H1 (cell line): ENCODE measurements around the gene ASPN.

Experiments
- ATF2 ChIP-seq: IDR thresholded peaks from 2 replicates; pipeline ENCODE4 v1.6.1; 2012; ENCODE audit warnings: low read length, inconsistent platforms
- CBX5 ChIP-seq: fragments of 300-800, 300-1000 bp; sonication (generic); IDR thresholded peaks from 2 replicates; pipeline ENCODE4 v1.7.1; 2016; ENCODE audit warnings: antibody characterized with exemption, low read length, low read depth
- CHD1 ChIP-seq: IDR thresholded peaks from 2 replicates; pipeline ENCODE4 v1.6.1; 2012; ENCODE audit warnings: low read depth, low read length, improper control_type of control experiment
- EP300 ChIP-seq, 2 experiments: IDR thresholded peaks; 1 replicate in 1 of 2; 2 replicates in 1 of 2; pipeline ENCODE4 v1.6.1; 2011 to 2012; ENCODE audit warnings: low read depth in 2 of 2, low read length in 2 of 2, mild to moderate bottlenecking in 2 of 2, borderline replicate concordance in 1 of 2, inconsistent platforms in 1 of 2, moderate library complexity in 1 of 2
- KDM4A ChIP-seq: IDR thresholded peaks from one replicate; pipeline ENCODE4 v1.7.1; 2012; ENCODE audit warnings: low read depth, mild to moderate bottlenecking, moderate library complexity, low read length, inconsistent platforms; ENCODE audit not compliant: severe bottlenecking
- MAFK ChIP-seq: IDR thresholded peaks from 2 replicates; pipeline ENCODE4 v1.6.1; 2012; ENCODE audit warnings: low read depth, mild to moderate bottlenecking, improper control_type of control experiment, low read length
- MAX ChIP-seq: IDR thresholded peaks from 2 replicates; pipeline ENCODE4 v1.6.1; 2012; ENCODE audit warnings: inconsistent platforms
- NRF1 ChIP-seq: IDR thresholded peaks from 2 replicates; pipeline ENCODE4 v1.6.1; 2011; ENCODE audit warnings: mild to moderate bottlenecking, low read depth, low read length, improper control_type of control experiment
- POLR2A ChIP-seq, 2 experiments: IDR thresholded peaks; 1 replicate in 1 of 2; 2 replicates in 1 of 2; pipeline ENCODE4 v1.6.1; 2011; ENCODE audit warnings: low read depth in 2 of 2, low read length in 2 of 2, mild to moderate bottlenecking in 2 of 2; ENCODE audit errors: control extremely low read depth in 1 of 2
- RAD21 ChIP-seq, 2 experiments: IDR thresholded peaks in 1 of 2; conservative IDR thresholded peaks in 1 of 2; 2 replicates each; pipeline ENCODE4 v1.6.1; 2011; ENCODE audit warnings: low read depth in 2 of 2, low read length in 2 of 2, improper control_type of control experiment in 1 of 2, inconsistent platforms in 1 of 2, mild to moderate bottlenecking in 1 of 2, moderate library complexity in 1 of 2
- SIX5 ChIP-seq: IDR thresholded peaks from 2 replicates; pipeline ENCODE4 v1.6.1; 2011; ENCODE audit warnings: mild to moderate bottlenecking, low read depth, low read length
- SP1 ChIP-seq: IDR thresholded peaks from 2 replicates; pipeline ENCODE4 v1.6.1; 2011; ENCODE audit warnings: low read depth, low read length
- TCF12 ChIP-seq: IDR thresholded peaks from 2 replicates; pipeline ENCODE4 v1.6.1; 2011; ENCODE audit warnings: low read depth, mild to moderate bottlenecking, low read length
- TF ChIP-seq, protein P1 (sequence below), 3 experiments: IDR thresholded peaks; 1 replicate in 2 of 3; 2 replicates in 1 of 3; pipeline versions ENCODE4 v1.5.1 to v1.6.1; 2011; ENCODE audit warnings: low read length in 3 of 3, mild to moderate bottlenecking in 3 of 3, inconsistent platforms in 2 of 3, low read depth in 1 of 3, moderate library complexity in 1 of 3; ENCODE audit not compliant: insufficient read depth in 1 of 3; ENCODE audit errors: control extremely low read depth in 1 of 3

GRCh38 chr9:92507496-92507895 lies 25.2 kb upstream of the ASPN start:
- TF ChIP-seq CBX5 (no peak), POLR2A (IDR thresholded peaks at IDR 0.05; ENCODE audit: control extremely low read depth in 1 of 2, low read depth in 2 of 2, low read length in 2 of 2) (no peak), NRF1 (no peak), EP300 (IDR thresholded peaks at IDR 0.05; ENCODE audit: borderline replicate concordance in 1 of 2, low read depth in 2 of 2, low read length in 2 of 2) (no peak), KDM4A (no peak), SIX5 (no peak), CHD1 (no peak), SP1 (no peak), MAFK (no peak), MAX (no peak), TCF12 (no peak), ATF2 (no peak), RAD21 (IDR thresholded peaks at IDR 0.05 in 1 of 2, conservative IDR thresholded peaks at IDR 0.05 in 1 of 2; ENCODE audit: low read depth in 2 of 2, low read length in 2 of 2) (no peak)
- TF ChIP-seq, protein P1, sequence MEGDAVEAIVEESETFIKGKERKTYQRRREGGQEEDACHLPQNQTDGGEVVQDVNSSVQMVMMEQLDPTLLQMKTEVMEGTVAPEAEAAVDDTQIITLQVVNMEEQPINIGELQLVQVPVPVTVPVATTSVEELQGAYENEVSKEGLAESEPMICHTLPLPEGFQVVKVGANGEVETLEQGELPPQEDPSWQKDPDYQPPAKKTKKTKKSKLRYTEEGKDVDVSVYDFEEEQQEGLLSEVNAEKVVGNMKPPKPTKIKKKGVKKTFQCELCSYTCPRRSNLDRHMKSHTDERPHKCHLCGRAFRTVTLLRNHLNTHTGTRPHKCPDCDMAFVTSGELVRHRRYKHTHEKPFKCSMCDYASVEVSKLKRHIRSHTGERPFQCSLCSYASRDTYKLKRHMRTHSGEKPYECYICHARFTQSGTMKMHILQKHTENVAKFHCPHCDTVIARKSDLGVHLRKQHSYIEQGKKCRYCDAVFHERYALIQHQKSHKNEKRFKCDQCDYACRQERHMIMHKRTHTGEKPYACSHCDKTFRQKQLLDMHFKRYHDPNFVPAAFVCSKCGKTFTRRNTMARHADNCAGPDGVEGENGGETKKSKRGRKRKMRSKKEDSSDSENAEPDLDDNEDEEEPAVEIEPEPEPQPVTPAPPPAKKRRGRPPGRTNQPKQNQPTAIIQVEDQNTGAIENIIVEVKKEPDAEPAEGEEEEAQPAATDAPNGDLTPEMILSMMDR (IDR thresholded peaks at IDR 0.05; ENCODE audit: control extremely low read depth in 1 of 3, insufficient read depth in 1 of 3, low read depth in 1 of 3, low read length in 3 of 3) = no peak
